Middle frontal gyrus (tissue), 1 donor: ENCODE results near the gene NUDC.
"Not testable (repeated sequence)": the region's sequence is repeated elsewhere in the genome, so short reads cannot be mapped to it uniquely, and the experiment has no call there.

ENCODE experiments used
- DNase-seq: peaks from one replicate; pipeline ENCODE4 v3.0.0-alpha.2; 2015; ENCODE audit warnings: low spot score; ENCODE audit errors: extremely low spot score

Gene NUDC

DNA sequence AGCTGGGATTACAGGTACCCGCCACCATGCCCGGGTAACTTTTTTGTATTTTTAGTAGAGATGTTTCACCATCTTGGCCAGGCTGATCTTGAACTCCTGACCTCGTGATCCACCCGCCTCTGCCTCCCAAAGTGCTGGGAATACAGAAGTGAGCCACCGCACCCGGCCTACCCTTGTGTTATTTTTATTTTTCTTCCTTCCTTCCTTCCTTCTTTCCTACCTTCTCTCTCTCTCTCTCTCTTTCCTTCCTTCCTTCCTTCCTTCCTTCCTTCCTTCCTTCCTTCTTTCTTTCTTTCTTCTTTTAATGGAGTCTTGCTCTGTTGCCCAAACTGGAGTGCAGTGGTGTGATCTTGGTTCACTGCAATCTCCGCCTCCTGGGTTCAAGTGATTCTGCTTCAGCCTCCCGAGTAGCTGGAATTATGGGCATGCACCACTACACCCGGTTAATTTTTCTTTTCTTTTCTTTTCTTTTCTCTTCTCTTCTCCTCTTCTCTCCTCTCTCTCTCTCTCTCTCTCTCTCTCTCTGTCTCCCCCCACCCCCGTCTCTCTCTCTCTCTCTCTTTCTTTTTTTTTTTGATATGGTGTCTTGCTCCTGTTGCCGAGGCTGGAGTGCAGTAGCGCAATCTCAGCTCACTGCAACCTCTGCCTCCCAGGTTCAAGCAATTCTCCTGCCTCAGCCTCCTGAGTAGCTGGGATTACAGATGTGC lies 68.0 kb downstream of the NUDC start:
- DNase-seq, result not testable (repeated sequence)

DNA sequence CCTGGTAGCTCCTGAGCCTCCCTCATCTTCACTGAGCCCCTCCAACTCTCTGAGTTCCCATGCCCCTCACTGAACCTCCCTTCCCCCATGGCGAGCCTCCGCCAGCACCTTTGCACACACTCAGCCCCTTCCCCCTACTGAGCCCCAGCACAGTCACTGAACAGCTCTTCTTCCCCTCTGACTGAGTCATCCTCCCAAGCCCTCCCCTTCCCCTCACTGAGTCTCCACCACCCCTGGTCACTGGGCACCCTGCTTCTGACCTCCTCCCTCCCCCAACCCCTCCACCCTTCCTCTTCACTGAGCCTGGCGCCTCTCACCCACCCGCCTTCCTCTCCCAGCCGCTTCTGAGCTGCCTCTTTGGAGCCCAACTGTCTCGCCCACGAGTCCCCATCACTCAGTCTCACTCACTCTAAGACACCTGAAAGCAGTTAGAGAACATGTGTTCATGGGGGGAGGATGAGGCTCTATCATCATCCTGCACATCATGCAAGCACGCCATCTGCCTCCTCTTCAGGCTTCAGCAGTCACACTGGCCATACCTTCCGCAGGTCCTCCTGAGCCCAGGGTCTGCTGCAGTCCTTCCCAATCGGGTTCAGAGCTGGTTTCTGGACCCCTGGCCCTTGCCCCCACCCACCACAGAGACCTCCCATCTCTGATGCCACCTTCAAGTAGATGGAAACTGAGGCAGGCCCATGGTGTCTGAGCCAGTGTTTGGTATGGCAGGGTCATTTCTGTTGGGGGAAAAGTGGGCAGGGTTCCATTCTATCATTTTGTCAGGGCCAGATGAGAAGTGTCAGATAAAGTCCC lies 70.0 kb downstream of the NUDC start:
- DNase-seq, result no peak

DNA sequence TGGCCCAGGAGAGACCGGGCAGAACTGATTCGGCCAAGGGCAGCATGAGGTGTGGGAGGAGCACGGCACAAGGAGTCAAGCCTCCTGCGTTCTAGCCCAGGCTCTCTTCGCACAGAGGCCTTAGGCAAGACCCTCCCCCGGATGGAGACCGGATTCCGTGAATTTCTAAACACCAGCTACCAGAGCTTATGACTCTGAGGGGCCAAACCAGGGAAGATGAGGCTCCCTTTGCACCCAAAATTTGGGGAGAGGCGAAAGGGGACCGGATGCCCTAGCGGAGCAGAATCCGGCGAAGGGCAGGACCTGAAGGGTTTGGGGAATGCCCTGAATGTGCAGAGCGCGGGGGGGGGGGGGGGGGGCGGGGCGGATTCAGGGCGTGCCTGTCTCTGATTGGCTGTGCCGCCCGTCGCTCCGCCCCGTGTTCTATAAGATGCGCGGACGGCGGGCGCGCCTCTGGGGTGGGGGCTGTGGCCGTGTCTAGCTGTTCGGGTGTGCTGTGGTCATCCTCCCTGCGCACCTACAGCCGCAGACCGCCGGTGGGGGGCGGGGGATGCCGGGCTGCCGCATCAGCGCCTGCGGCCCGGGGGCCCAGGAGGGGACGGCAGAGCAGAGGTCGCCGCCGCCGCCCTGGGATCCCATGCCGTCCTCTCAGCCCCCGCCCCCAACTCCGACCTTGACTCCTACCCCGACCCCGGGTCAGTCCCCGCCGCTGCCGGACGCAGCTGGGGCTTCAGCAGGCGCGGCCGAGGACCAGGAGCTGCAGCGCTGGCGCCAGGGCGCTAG lies 71.9 kb downstream of the NUDC start, which contains the start of gene TRNP1:
TSS of gene TRNP1 (plus strand) at position 456 of the 783 bp plus-strand sequence. CDS start at position 551, 95 bp downstream.
- no peak for DNase-seq

DNA sequence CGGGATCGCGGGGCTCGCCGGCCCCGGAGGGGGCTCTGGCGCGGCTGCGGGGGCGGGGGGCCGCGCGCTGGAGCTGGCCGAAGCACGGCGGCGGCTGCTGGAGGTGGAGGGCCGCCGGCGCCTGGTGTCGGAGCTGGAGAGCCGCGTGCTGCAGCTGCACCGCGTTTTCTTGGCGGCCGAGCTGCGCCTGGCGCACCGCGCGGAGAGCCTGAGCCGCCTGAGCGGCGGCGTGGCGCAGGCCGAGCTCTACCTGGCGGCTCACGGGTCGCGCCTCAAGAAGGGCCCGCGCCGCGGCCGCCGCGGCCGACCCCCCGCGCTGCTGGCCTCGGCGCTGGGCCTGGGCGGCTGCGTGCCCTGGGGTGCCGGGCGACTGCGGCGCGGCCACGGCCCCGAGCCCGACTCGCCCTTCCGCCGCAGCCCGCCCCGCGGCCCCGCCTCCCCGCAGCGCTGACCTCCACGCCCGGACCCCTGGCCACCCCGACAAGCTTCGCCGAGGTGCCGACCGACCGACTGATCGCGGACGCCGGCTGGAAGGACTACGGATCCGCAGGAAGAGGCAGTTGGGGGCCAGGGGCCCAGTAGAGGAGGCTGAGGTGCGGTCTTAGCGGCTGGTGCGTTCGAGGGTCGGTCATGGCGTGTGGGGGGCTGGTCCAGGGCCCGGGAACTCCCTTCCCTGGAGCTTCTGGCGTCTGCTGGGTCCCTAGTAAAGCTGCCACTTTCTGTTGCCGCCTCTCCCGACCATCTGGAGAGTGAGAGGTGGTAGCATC lies 72.7 kb downstream of the NUDC start:
- no peak for DNase-seq

DNA sequence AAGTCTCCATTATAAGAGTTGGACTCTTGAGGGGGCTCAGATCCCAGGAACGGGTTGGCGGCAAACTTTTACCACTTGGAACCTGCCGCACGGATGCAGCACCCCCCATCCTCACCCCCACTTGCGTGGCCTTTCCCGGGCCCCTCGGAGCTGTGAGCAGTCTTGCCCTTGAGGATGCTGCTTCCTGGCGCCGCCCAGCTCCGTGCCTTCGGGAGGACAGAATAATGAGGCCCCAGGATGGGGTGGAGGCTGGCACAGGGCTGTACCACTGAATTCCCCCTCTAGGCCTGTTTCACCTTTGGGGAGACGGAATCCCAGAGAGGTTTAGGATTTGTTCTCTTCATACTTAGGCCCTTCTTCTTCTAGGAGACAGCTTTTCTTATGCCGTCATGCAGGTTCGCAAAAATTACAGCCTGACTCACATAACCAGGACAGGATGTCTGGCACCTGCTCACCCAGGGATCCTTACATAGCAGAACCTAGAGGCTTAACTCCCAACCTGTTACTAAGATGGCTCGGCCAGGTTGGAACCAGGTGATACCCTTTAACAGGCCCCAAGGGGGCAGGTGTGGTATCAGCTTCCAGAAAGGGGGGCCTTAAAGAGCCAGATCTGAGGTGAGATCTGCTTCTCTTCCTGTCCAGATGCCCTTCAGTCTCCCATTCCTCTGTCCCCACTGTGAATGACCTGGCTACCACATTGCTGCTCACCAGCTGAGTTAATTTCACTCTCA lies 73.4 kb downstream of the NUDC start:
- DNase-seq, result no peak

DNA sequence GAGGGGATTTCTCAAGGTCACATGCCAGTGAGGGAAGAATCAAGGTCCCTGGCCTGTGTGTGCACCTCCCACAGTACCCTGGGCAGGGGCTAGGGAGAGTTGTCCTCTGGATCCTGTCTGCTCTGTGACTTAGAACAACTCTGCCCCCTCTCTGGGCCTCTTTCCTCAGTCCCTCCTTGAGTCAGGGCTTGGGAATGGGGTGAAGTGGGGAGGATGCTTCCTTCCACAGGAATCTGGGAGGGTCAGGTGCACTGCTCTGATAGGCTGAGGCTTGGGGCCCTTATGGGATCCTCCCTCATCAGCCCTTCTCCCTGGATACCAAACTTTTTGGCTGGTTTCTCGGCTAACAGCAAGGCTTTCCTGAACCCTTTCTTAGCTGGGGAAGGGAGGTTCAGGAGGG lies 74.5 kb downstream of the NUDC start:
- no peak for DNase-seq
